Lower leg skin (tissue), 4 donors: ENCODE measurements around the gene ZFP37. TPM values are rescaled to one million over a fixed set of nuclear protein-coding genes. Genes with fewer than 3 reads are reported as not detected.

ENCODE experiments used
- DNase-seq, 2 donors: peaks; one replicate each; pipeline ENCODE4 v3.0.0-alpha.2; 2019; ENCODE audit warnings: low spot score in 2 of 2
- H3K4me3 ChIP-seq: fragments of 200-600 bp; sonication (generic); 2 replicates; pipeline ENCODE4 v1.5.1; 2017; ENCODE audit warnings: mild to moderate bottlenecking, low read depth; ENCODE audit not compliant: poor library complexity, severe bottlenecking
- CTCF ChIP-seq, 3 donors: fragments of 450-650 bp; IDR thresholded peaks; one replicate each; pipeline ENCODE4 v1.5.1; 2016; ENCODE audit warnings: antibody characterized with exemption in 3 of 3, mild to moderate bottlenecking in 3 of 3, moderate library complexity in 2 of 3
- POLR2A ChIP-seq, 2 donors: fragments of 450-650 bp; IDR thresholded peaks; one replicate each; pipeline ENCODE4 v1.6.1; 2016 to 2017; ENCODE audit warnings: antibody characterized with exemption in 2 of 2, mild to moderate bottlenecking in 1 of 2, moderate library complexity in 1 of 2
- WGBS, 2 donors: methylation state at CpG; one replicate each; pipeline ENCODE4 v1.1.5; 2018; 5-methylcytosine and 5-hydroxymethylcytosine counted together
- intact Hi-C: fragments of 100-400 bp; cut with DNase I; formaldehyde crosslinking; loops from one replicate; pipeline ENCODE4 v1.15.0; 2023; ENCODE audit warnings: low total_unique reads
- total RNA-seq, 4 donors: library from RNA; depleted of rRNA; stranded (reverse); fragments of >200 nt; gene quantifications; one replicate each; pipeline ENCODE4 v1.1.0, GENCODE V29; 2016

The ZFP37 gene
- total RNA-seq, 4 donors from 2014 or later, result 0.56 to 2.1 (median 1.2) TPM

GRCh38 chr9:113011911-113012381 lies 44.6 kb downstream of the ZFP37 start, which contains the start of gene ZNF883:
ZNF883 (minus strand) TSS chr9:113012192.
- TF ChIP-seq CTCF (IDR thresholded peaks at IDR 0.05) (no peak), POLR2A (IDR thresholded peaks at IDR 0.05) (no peak)
- peak within 1 kb of the TSS; percentile 14 for H3K4me3 ChIP-seq
- DNase-seq, result no peak
- 4% methylated on average over 30 of the region's 30 CpGs for WGBS, 2 donors
- intact Hi-C loops, result no loop called here

GRCh38 chr9:113005777-113006176 lies 50.7 kb downstream of the ZFP37 start:
- no peak for TF ChIP-seq POLR2A (IDR thresholded peaks at IDR 0.05)
- TF ChIP-seq CTCF (IDR thresholded peaks at IDR 0.05), result no peak
- no peak for DNase-seq
- H3K4me3 ChIP-seq, result no peak overlapping the region
- WGBS, 2 donors, result 54 to 70% methylated on average over 1 of the region's 1 CpG
- intact Hi-C loops, result no loop called here

GRCh38 chr9:112997236-112997941 lies 59.1 kb downstream of the ZFP37 start:
- WGBS, 2 donors, result 96% methylated on average over 8 of the region's 8 CpGs
- intact Hi-C loops, result no loop called here
- no peak for DNase-seq
- TF ChIP-seq CTCF (IDR thresholded peaks at IDR 0.05) (no peak), POLR2A (IDR thresholded peaks at IDR 0.05) (no peak)
- H3K4me3 ChIP-seq, result no peak overlapping the region

Other genes with a start within 250 kb of the ZFP37 start
- gene SLC46A2, start 165.8 kb downstream of the ZFP37 start, total RNA-seq, result 10 to 100 TPM; 49.5 to 95.9 (median 63.0) TPM
- gene ZNF883, start 44.5 kb downstream of the ZFP37 start, total RNA-seq, result 1 to 10 TPM in 2 of 4 donors, under 1 TPM in 1, not detected in 1; 0.27 to 1.4 (median 1.0) TPM
- 100 to 1,000 TPM in 2 of 4 donors, 10 to 100 TPM in 2; 82.4 to 128 (median 99.2) TPM for gene SLC31A2, start 94.3 kb upstream of the ZFP37 start, total RNA-seq
- gene FKBP15, start 164.6 kb upstream of the ZFP37 start, total RNA-seq, result 10 to 100 TPM; 27.7 to 33.3 (median 30.3) TPM
- 10 to 100 TPM; 22.9 to 45.0 (median 33.9) TPM for gene SLC31A1, start 164.8 kb upstream of the ZFP37 start, total RNA-seq
- gene CDC26, start 218.8 kb upstream of the ZFP37 start, total RNA-seq, result 10 to 100 TPM; 17.8 to 33.3 (median 20.1) TPM
- 10 to 100 TPM; 15.6 to 20.2 (median 16.8) TPM for gene PRPF4, start 218.9 kb upstream of the ZFP37 start, total RNA-seq
- gene RNF183, start 246.7 kb upstream of the ZFP37 start, total RNA-seq, result 1 to 10 TPM in 2 of 4 donors, not detected in 2; 1.1 to 1.5 TPM